ENCODE data around the gene DHPS. TPM values are rescaled to one million over a fixed set of nuclear protein-coding genes. Genes with fewer than 3 reads are reported as not detected.

The DHPS gene
- total and polyA plus RNA-seq, 2 of the 13 experiments (the other 11 are each of a cell fraction or from before 2014, with no cell fraction given), result 43.3 to 84.3 TPM

DNA sequence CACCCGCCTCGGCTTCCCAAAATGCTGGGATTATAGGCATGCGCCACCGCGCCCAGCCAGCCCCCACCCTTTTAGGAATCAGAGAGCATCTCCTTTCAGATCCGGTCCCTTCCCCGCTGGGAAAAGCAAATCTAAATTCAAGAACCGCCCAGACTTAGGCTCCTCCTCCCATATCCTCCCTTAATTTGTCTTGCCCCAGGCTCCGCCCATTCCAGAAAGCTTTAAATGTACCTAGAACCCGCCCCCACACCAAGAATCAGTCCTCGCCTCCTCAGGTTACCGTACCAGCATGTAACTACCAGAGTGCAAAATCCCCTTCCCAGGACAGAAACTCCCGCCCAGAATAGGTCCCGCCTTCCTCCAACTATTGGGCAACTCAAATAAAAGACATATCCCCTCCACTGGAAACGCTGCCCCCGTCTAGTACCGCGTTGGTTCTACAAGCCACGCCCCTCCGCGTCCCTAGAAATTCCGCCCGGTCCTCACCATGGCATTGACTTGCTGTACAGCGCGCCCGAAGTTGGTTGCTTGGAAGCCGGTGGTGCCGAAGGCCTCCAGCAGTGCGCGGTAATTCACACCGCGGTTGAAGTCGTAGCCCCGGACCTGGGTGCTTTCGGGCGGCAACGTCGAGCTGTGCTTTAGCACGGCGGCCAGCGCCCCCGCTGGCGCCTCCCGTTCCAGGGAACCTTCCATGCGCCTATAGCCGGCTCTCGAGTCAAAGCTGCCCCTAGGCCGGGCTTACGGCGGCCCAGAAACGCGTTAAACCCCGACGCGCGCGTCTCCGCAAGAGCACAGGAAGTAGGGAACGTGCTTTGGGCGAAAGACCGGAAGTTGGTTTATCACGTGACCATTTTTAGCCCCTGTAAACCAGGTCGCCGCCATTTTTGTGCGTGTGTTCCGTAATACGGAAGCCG, at the start of gene DHPS (continued):
- TF ChIP-seq REPIN1 (CRISPR knock-in tag; IDR thresholded peaks at IDR 0.05; ENCODE audit: borderline replicate concordance, low read depth), result peak; percentile 78; the same call in 1 of the 2 replicates
- peak; percentile 67; the same call in 1 of the 2 replicates for TF ChIP-seq ZNF768 (CRISPR knock-in tag; IDR thresholded peaks at IDR 0.05)
- TF ChIP-seq ZNF501 (CRISPR knock-in tag; IDR thresholded peaks at IDR 0.05), result peak; percentile 91
- 0 out of 2 replicates have a peak, but pooled peaks have one; percentile 47 for TF ChIP-seq PCBP1 (IDR thresholded peaks at IDR 0.05; ENCODE audit: borderline replicate concordance, low read depth, low read length)
- TF ChIP-seq RXRA (CRISPR knock-in tag; IDR thresholded peaks at IDR 0.05), result peak; percentile 62
- TF ChIP-seq, protein P1, sequence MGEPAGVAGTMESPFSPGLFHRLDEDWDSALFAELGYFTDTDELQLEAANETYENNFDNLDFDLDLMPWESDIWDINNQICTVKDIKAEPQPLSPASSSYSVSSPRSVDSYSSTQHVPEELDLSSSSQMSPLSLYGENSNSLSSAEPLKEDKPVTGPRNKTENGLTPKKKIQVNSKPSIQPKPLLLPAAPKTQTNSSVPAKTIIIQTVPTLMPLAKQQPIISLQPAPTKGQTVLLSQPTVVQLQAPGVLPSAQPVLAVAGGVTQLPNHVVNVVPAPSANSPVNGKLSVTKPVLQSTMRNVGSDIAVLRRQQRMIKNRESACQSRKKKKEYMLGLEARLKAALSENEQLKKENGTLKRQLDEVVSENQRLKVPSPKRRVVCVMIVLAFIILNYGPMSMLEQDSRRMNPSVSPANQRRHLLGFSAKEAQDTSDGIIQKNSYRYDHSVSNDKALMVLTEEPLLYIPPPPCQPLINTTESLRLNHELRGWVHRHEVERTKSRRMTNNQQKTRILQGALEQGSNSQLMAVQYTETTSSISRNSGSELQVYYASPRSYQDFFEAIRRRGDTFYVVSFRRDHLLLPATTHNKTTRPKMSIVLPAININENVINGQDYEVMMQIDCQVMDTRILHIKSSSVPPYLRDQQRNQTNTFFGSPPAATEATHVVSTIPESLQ (CRISPR knock-in tag; conservative IDR thresholded peaks at IDR 0.05), result no peak
- peak; percentile 78; the same call in 1 of the 2 replicates for TF ChIP-seq ZNF552 (CRISPR knock-in tag; IDR thresholded peaks at IDR 0.05; ENCODE audit: borderline replicate concordance)
- 0 out of 2 replicates have a peak, but pooled peaks have one; percentile 10 for TF ChIP-seq ZSCAN21 (CRISPR knock-in tag; IDR thresholded peaks at IDR 0.05; ENCODE audit: borderline replicate concordance)
- TF ChIP-seq MAZ (IDR thresholded peaks at IDR 0.05; ENCODE audit: borderline replicate concordance, low read depth, low read length), result peak; percentile 40; the same call in 1 of the 2 replicates
- TF ChIP-seq MAZ (CRISPR knock-in tag; IDR thresholded peaks at IDR 0.05; ENCODE audit: low read depth), result peak; percentile 20; the same call in 1 of the 2 replicates
- TF ChIP-seq, protein P2, sequence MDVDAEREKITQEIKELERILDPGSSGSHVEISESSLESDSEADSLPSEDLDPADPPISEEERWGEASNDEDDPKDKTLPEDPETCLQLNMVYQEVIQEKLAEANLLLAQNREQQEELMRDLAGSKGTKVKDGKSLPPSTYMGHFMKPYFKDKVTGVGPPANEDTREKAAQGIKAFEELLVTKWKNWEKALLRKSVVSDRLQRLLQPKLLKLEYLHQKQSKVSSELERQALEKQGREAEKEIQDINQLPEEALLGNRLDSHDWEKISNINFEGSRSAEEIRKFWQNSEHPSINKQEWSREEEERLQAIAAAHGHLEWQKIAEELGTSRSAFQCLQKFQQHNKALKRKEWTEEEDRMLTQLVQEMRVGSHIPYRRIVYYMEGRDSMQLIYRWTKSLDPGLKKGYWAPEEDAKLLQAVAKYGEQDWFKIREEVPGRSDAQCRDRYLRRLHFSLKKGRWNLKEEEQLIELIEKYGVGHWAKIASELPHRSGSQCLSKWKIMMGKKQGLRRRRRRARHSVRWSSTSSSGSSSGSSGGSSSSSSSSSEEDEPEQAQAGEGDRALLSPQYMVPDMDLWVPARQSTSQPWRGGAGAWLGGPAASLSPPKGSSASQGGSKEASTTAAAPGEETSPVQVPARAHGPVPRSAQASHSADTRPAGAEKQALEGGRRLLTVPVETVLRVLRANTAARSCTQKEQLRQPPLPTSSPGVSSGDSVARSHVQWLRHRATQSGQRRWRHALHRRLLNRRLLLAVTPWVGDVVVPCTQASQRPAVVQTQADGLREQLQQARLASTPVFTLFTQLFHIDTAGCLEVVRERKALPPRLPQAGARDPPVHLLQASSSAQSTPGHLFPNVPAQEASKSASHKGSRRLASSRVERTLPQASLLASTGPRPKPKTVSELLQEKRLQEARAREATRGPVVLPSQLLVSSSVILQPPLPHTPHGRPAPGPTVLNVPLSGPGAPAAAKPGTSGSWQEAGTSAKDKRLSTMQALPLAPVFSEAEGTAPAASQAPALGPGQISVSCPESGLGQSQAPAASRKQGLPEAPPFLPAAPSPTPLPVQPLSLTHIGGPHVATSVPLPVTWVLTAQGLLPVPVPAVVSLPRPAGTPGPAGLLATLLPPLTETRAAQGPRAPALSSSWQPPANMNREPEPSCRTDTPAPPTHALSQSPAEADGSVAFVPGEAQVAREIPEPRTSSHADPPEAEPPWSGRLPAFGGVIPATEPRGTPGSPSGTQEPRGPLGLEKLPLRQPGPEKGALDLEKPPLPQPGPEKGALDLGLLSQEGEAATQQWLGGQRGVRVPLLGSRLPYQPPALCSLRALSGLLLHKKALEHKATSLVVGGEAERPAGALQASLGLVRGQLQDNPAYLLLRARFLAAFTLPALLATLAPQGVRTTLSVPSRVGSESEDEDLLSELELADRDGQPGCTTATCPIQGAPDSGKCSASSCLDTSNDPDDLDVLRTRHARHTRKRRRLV (CRISPR knock-in tag; IDR thresholded peaks at IDR 0.05), result peak; percentile 71; the same call in 1 of the 2 replicates
- peak; percentile 35; the same call in 1 of the 2 replicates for TF ChIP-seq ISL2 (CRISPR knock-in tag; IDR thresholded peaks at IDR 0.05)
- TF ChIP-seq ZNF644 (CRISPR knock-in tag; IDR thresholded peaks at IDR 0.05; ENCODE audit: low read depth), result no peak
- 0 out of 2 replicates have a peak, but pooled peaks have one; percentile 18 for TF ChIP-seq MEIS2 (CRISPR knock-in tag; IDR thresholded peaks at IDR 0.05)
- TF ChIP-seq, protein P3, sequence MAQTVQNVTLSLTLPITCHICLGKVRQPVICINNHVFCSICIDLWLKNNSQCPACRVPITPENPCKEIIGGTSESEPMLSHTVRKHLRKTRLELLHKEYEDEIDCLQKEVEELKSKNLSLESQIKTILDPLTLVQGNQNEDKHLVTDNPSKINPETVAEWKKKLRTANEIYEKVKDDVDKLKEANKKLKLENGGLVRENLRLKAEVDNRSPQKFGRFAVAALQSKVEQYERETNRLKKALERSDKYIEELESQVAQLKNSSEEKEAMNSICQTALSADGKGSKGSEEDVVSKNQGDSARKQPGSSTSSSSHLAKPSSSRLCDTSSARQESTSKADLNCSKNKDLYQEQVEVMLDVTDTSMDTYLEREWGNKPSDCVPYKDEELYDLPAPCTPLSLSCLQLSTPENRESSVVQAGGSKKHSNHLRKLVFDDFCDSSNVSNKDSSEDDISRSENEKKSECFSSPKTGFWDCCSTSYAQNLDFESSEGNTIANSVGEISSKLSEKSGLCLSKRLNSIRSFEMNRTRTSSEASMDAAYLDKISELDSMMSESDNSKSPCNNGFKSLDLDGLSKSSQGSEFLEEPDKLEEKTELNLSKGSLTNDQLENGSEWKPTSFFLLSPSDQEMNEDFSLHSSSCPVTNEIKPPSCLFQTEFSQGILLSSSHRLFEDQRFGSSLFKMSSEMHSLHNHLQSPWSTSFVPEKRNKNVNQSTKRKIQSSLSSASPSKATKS (CRISPR knock-in tag; IDR thresholded peaks at IDR 0.05), result no peak
- TF ChIP-seq, protein P4, sequence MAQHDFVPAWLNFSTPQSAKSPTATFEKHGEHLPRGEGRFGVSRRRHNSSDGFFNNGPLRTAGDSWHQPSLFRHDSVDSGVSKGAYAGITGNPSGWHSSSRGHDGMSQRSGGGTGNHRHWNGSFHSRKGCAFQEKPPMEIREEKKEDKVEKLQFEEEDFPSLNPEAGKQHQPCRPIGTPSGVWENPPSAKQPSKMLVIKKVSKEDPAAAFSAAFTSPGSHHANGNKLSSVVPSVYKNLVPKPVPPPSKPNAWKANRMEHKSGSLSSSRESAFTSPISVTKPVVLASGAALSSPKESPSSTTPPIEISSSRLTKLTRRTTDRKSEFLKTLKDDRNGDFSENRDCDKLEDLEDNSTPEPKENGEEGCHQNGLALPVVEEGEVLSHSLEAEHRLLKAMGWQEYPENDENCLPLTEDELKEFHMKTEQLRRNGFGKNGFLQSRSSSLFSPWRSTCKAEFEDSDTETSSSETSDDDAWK (CRISPR knock-in tag; IDR thresholded peaks at IDR 0.05), result no peak
